Coronary artery (tissue), 2 donors: ENCODE data around the gene KDM4D.
A peak's percentile ranks its signal among the peaks of the same experiment; 100 is the strongest.

Source experiments
- DNase-seq: peaks from one replicate; pipeline ENCODE4 v3.0.0-alpha.2; 2017; ENCODE audit warnings: low spot score
- H3K27ac ChIP-seq, 2 donors: fragments of 200-600 bp; sonication (generic); one replicate each; pipeline ENCODE4 v1.5.1; 2016 to 2019
- H3K4me3 ChIP-seq: fragments of 200-600 bp; sonication (generic); 2 replicates; pipeline ENCODE4 v1.5.1; 2016; ENCODE audit warnings: mild to moderate bottlenecking, moderate library complexity
- TF ChIP-seq, protein P1 (sequence below): fragments of 200-600 bp; sonication (generic); IDR thresholded peaks from one replicate; pipeline ENCODE4 v1.5.1; 2019; ENCODE audit warnings: antibody characterized with exemption

Gene KDM4D

DNA sequence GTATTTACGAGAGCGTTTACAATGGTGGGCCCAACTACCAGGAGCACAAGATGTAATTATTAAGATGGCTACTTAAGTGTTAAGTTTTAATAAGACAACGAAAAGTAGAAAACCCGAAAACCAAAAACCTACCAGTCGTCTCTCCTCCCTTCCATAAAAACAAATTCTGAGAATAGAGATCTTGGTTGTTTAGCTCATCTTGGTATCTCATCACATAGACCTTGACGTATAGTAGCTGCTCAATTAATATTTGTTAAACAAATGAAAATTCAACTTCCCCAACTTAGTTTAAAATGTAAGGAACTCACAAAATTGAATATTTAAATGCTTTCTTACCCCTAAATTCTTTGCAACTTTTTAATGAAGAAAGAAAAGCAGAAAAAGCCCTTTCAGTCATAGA is 669 bp downstream of the KDM4D start:
- no peak for DNase-seq
- no peak overlapping the region for H3K27ac ChIP-seq
- H3K4me3 ChIP-seq: peak overlapping the region; percentile 86
- TF ChIP-seq, protein P1, sequence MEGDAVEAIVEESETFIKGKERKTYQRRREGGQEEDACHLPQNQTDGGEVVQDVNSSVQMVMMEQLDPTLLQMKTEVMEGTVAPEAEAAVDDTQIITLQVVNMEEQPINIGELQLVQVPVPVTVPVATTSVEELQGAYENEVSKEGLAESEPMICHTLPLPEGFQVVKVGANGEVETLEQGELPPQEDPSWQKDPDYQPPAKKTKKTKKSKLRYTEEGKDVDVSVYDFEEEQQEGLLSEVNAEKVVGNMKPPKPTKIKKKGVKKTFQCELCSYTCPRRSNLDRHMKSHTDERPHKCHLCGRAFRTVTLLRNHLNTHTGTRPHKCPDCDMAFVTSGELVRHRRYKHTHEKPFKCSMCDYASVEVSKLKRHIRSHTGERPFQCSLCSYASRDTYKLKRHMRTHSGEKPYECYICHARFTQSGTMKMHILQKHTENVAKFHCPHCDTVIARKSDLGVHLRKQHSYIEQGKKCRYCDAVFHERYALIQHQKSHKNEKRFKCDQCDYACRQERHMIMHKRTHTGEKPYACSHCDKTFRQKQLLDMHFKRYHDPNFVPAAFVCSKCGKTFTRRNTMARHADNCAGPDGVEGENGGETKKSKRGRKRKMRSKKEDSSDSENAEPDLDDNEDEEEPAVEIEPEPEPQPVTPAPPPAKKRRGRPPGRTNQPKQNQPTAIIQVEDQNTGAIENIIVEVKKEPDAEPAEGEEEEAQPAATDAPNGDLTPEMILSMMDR: no peak

DNA sequence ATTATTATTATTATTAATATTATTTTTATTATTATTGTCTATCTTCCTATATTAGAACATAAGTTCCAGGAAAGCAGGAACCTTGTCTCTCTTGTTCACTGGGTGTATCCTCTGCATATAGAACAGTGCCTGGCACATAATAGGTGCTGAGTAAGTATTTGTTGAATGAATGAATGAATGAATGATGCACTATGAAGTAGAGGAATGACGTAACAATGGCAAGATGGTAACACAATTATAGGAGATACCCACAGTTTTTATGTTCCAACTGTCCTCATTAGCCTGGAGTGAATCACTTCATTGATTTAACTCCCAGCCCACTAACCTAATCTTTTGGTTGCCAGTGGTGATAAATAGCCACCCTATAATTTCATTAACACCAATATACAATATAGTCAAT is 2.1 kb downstream of the KDM4D start:
- no peak overlapping the region for H3K4me3 ChIP-seq
- TF ChIP-seq, protein P1: no peak
- no peak overlapping the region for H3K27ac ChIP-seq
- no peak for DNase-seq

DNA sequence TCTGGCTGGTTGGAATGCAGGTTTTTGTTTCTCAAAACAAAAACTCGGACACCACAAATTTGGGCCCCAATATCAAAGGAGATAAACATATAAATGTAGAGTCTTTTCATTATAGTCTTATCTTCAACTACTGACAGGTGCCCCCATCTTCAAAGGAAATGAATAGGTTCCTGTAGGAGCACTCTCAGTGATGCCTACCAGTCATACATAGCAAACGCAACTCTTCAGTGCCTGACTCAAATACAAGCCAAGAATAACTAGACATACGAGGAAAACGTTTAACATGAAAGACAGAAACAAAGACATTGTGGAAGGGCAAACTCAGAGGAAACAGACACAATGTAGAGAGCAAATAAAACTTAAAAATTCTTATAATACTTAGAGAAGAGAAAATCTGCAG is 13.9 kb downstream of the KDM4D start:
- Histone ChIP-seq H3K4me3 (no peak overlapping the region), H3K27ac (no peak overlapping the region)
- TF ChIP-seq, protein P1: no peak
- no peak for DNase-seq

DNA sequence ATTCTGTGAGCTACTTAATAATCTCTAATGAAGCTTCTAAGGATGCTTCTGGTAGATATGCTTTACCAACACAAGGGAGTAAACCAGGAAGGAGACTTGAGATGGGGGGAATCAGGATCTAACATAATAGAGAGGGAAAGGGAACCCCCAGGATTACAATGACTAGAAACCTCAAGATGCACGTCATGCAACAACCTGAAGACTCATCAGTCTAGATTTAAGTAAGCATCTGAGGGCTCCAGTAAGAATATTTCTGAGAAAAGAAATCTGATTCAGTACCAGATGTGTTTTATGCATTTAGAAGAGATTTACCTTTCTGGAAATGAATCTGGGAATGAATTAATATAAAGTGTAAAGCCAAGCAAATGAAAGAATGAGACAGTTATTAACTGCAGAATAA is 15.2 kb downstream of the KDM4D start:
- no peak overlapping the region for H3K4me3 ChIP-seq
- no peak for DNase-seq
- H3K27ac ChIP-seq: no peak overlapping the region
- TF ChIP-seq, protein P1: no peak

DNA sequence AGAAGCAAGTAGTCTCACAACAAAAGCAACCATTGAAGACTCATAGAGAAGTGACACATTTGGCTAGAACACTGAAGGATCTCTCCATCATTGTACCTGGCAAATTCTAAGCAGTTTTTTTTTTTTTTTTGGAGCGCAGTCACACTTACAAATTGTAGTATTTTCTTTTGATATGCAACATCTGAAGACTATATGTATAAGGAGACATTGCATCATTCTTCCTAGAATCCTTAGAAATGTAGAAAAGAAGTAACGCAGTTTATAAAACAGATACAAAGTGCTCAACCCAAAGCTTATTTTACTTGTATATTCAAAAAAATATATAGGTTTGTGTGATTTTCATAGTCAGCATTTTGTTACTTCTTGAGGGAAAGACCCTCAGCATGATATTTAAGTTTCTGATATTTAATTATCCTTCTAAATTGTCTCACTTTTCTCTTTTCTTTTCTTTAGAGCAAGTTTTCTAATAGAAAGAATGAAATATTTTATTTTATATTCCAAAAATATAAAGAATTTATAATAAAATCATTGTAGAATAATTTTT is 20.0 kb downstream of the KDM4D start:
- DNase-seq: no peak

DNA sequence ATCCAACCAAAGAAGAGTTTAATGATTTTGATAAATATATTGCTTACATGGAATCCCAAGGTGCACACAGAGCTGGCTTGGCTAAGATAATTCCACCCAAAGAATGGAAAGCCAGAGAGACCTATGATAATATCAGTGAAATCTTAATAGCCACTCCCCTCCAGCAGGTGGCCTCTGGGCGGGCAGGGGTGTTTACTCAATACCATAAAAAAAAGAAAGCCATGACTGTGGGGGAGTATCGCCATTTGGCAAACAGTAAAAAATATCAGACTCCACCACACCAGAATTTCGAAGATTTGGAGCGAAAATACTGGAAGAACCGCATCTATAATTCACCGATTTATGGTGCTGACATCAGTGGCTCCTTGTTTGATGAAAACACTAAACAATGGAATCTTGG is 23.9 kb downstream of the KDM4D start:
- TF ChIP-seq, protein P1: no peak
- Histone ChIP-seq H3K4me3 (no peak overlapping the region), H3K27ac (no peak overlapping the region)
- no peak for DNase-seq

More for the DNA sequence above, 20.0 kb downstream of the KDM4D start:
- H3K4me3 ChIP-seq: no peak overlapping the region
- no peak overlapping the region for H3K27ac ChIP-seq
- TF ChIP-seq, protein P1: no peak

DNA sequence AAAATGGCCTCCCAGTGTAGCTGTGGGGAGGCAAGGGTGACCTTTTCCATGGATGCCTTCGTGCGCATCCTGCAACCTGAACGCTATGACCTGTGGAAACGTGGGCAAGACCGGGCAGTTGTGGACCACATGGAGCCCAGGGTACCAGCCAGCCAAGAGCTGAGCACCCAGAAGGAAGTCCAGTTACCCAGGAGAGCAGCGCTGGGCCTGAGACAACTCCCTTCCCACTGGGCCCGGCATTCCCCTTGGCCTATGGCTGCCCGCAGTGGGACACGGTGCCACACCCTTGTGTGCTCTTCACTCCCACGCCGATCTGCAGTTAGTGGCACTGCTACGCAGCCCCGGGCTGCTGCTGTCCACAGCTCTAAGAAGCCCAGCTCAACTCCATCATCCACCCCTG is 24.8 kb downstream of the KDM4D start:
- DNase-seq: no peak
- no peak overlapping the region for H3K4me3 ChIP-seq
- no peak overlapping the region for H3K27ac ChIP-seq
- TF ChIP-seq, protein P1: no peak
